HG03342 (cell line): Measurements from ENCODE around the gene HDDC3.

Source experiments
- ATAC-seq: cut with Tn5 transposase; IDR thresholded peaks from one replicate; pipeline ENCODE4 v1.9.1; 2021; ENCODE audit warnings: mild to moderate bottlenecking, moderate library complexity; ENCODE audit not compliant: unreplicated experiment

Gene HDDC3

GRCh38 chr15:90953947-90954711, 21.8 kb upstream of the HDDC3 start:
- no peak for ATAC-seq

- ATAC-seq, result no peak
Measured at GRCh38 chr15:90952901-90953677, 20.7 kb upstream of the HDDC3 start.

GRCh38 chr15:90950676-90951075, 18.3 kb upstream of the HDDC3 start:
- ATAC-seq, result no peak

- no peak for ATAC-seq
Measured at GRCh38 chr15:90949979-90950675, 17.8 kb upstream of the HDDC3 start.

- no peak for ATAC-seq
Measured at GRCh38 chr15:90948506-90948905, 16.2 kb upstream of the HDDC3 start.

GRCh38 chr15:90947577-90948357, 15.4 kb upstream of the HDDC3 start:
- ATAC-seq, result no peak

- ATAC-seq, result no peak
Measured at GRCh38 chr15:90946941-90947576, 14.7 kb upstream of the HDDC3 start.

- no peak for ATAC-seq
Measured at GRCh38 chr15:90946538-90946937, 14.2 kb upstream of the HDDC3 start.

GRCh38 chr15:90945091-90945490, 12.7 kb upstream of the HDDC3 start:
- no peak for ATAC-seq

- no peak for ATAC-seq
Measured at GRCh38 chr15:90942354-90943120, 10.2 kb upstream of the HDDC3 start.

GRCh38 chr15:90941038-90941437, 8.7 kb upstream of the HDDC3 start:
- no peak for ATAC-seq

- ATAC-seq, result no peak
Measured at GRCh38 chr15:90939756-90940155, 7.4 kb upstream of the HDDC3 start.

- no peak for ATAC-seq
Measured at GRCh38 chr15:90938261-90938660, 5.9 kb upstream of the HDDC3 start.

- no peak for ATAC-seq
Measured at GRCh38 chr15:90936823-90937222, 4.5 kb upstream of the HDDC3 start.

GRCh38 chr15:90934949-90935751, 2.8 kb upstream of the HDDC3 start, which contains the start of gene UNC45A:
UNC45A (plus strand) TSS chr15:90935285; CDS start chr15:90935325, 40 bp downstream.
- ATAC-seq, result peak; percentile 57

GRCh38 chr15:90934256-90934948, 2.1 kb upstream of the HDDC3 start:
- peak; percentile 31 for ATAC-seq

- ATAC-seq, result no peak
Measured at GRCh38 chr15:90933301-90933700, 952 bp upstream of the HDDC3 start.

GRCh38 chr15:90932660-90932991, 277 bp upstream of the HDDC3 start:
- no peak for ATAC-seq

- ATAC-seq, result no peak
Measured at GRCh38 chr15:90931575-90931827, 848 bp downstream of the HDDC3 start.
